Neural crest cell (in vitro differentiated cells): ENCODE results near the gene NCLN. TPM values are rescaled to one million over a fixed set of nuclear protein-coding genes. Genes with fewer than 3 reads are reported as not detected.

Experiments used
- DNase-seq: peaks from one replicate; pipeline ENCODE4 v3.0.0; 2021; ENCODE audit warnings: low read depth, mixed read lengths, low spot score
- H3K27ac Mint-ChIP-seq: one replicate; pipeline ENCODE4 v1.8.0; 2021; ENCODE audit warnings: mild to moderate bottlenecking, mixed read lengths; ENCODE audit not compliant: unreplicated experiment
- H3K27me3 Mint-ChIP-seq: 2 replicates; pipeline ENCODE4 v1.8.0; 2021; ENCODE audit warnings: low read depth, mild to moderate bottlenecking, mixed read lengths
- H3K36me3 Mint-ChIP-seq: 2 replicates; pipeline ENCODE4 v1.8.0; 2021; ENCODE audit warnings: low read depth, mild to moderate bottlenecking, mixed read lengths
- H3K4me1 Mint-ChIP-seq: 2 replicates; pipeline ENCODE4 v1.8.0; 2021; ENCODE audit warnings: mixed read lengths
- H3K4me3 Mint-ChIP-seq: one replicate; pipeline ENCODE4 v1.8.0; 2021; ENCODE audit warnings: mild to moderate bottlenecking, mixed read lengths
- H3K9me3 Mint-ChIP-seq: 2 replicates; pipeline ENCODE4 v1.8.0; 2021; ENCODE audit warnings: mixed read lengths
- total RNA-seq: library from RNA; stranded (reverse); gene quantifications from 2 replicates; pipeline ENCODE4 v1.2.1, GENCODE V29; 2021
- TF ChIP-seq, protein P1 (sequence below): fragments of 200-600 bp; sonication (generic); conservative IDR thresholded peaks from 2 replicates; pipeline ENCODE4 v1.5.0; 2021; ENCODE audit warnings: antibody characterized with exemption, mild to moderate bottlenecking

NCLN gene
- total RNA-seq, 1 donor from 2014 or later, result 84.1 TPM

DNA sequence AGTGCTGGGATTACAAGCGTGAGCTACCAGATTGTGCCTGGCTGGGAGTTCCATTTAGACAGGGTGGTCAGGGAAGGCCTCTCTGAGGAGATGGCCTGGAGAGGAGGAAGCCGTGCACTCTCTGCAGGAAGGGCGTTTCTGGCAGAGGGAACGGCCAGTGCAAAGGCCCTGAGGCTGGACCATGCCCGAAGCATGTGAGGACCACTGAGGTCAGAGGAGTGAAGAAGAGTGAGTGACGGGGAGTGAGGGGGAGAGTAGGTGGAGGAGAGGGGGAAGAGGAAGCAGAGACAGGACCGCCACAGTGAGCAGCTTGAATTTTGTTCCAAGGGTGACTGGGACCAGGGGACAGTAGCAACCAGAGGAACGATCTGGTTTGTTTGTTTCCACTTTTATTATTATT, 71.3 kb downstream of the NCLN start:
- no peak for DNase-seq
- peaks cover 7% of the 10 kb centered on the region for H3K9me3 Mint-ChIP-seq
- H3K27ac Mint-ChIP-seq, result peak overlapping the region; percentile 12
- no peaks in the 10 kb centered on the region for H3K36me3 Mint-ChIP-seq
- TF ChIP-seq, protein P1, sequence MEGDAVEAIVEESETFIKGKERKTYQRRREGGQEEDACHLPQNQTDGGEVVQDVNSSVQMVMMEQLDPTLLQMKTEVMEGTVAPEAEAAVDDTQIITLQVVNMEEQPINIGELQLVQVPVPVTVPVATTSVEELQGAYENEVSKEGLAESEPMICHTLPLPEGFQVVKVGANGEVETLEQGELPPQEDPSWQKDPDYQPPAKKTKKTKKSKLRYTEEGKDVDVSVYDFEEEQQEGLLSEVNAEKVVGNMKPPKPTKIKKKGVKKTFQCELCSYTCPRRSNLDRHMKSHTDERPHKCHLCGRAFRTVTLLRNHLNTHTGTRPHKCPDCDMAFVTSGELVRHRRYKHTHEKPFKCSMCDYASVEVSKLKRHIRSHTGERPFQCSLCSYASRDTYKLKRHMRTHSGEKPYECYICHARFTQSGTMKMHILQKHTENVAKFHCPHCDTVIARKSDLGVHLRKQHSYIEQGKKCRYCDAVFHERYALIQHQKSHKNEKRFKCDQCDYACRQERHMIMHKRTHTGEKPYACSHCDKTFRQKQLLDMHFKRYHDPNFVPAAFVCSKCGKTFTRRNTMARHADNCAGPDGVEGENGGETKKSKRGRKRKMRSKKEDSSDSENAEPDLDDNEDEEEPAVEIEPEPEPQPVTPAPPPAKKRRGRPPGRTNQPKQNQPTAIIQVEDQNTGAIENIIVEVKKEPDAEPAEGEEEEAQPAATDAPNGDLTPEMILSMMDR, result no peak
- H3K4me1 Mint-ChIP-seq, result no peaks in the 10 kb centered on the region
- H3K27me3 Mint-ChIP-seq, result peaks cover 41% of the 10 kb centered on the region
- no peak overlapping the region for H3K4me3 Mint-ChIP-seq

Other genes starting within 250 kb of the NCLN start
- gene ZNF77, start 241.0 kb upstream of the NCLN start, total RNA-seq, result 7.8 and 7.9 TPM in 2 replicates
- gene TLE6, start 208.4 kb upstream of the NCLN start, total RNA-seq, result 0.44 TPM in 1 of 2 replicates, not detected in the other
- gene TLE2, start 156.7 kb upstream of the NCLN start, total RNA-seq, result 0.73 and 1.4 TPM in 2 replicates
- 244 and 247 TPM in 2 replicates for gene TLE5, start 123.4 kb upstream of the NCLN start, total RNA-seq
- gene GNA11, start 91.6 kb upstream of the NCLN start, total RNA-seq, result 40.6 and 42.5 TPM in 2 replicates
- not detected in 2 replicates for gene GNA15, start 49.9 kb upstream of the NCLN start, total RNA-seq
- not detected in 2 replicates for gene S1PR4, start 7.2 kb upstream of the NCLN start, total RNA-seq
- gene CELF5, start 38.7 kb downstream of the NCLN start, total RNA-seq, result 2.3 and 3.0 TPM in 2 replicates
- 4.1 and 6.0 TPM in 2 replicates for gene NFIC, start 180.7 kb downstream of the NCLN start, total RNA-seq